ENCODE results near the gene HTD2. TPM values are rescaled to one million over a fixed set of nuclear protein-coding genes. Genes with fewer than 3 reads are reported as not detected.

The HTD2 gene
- total RNA-seq, 1 experiment from 2014 or later: 10.1 TPM

DNA sequence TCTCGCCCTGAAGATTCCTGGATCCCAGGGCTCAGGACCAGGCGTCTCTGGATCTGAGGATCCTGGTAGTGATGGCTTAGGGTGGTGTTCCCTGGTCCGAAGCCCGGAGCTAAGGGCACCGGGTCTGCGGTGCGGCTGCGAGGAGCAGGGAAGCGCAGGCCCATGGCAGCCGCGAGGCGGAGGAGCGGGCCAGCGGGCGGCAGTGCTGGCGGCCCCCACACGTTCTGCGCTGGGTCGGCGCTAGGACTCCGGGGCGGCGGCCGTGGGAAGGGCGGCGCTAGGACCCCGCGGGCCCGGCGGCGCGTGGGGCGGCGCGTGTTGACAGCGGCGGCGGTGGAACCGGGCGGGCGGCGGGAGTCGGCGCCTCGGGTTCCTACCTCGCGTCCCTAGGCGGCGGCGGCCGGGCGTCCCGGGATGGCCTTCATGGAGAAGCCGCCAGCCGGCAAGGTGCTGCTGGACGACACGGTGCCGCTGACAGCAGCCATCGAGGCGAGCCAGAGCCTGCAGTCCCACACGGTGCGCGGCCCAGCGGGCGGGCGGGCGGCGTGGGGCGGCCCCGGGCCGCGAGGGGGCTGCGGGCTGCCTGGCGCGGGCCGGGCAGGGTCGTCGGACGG lies 26.4 kb downstream of the HTD2 start, which contains the start of gene PXK:
PXK (plus strand) TSS at position 318 of the 614 bp plus-strand sequence; CDS start at position 415, 97 bp downstream.
- Mint-ChIP-seq H3K9me3 (ENCODE audit: unreplicated experiment) (no peaks in the 10 kb centered on the region), H3K27me3 (ENCODE audit: insufficient read depth, unreplicated experiment) (no peaks in the 10 kb centered on the region), H3K36me3 (ENCODE audit: insufficient read depth, unreplicated experiment) (peaks cover 21% of the 10 kb centered on the region), H3K4me1 (ENCODE audit: insufficient read depth, unreplicated experiment) (peaks cover 22% of the 10 kb centered on the region), H3K27ac (ENCODE audit: low read depth, unreplicated experiment) (peak within 1 kb of the TSS; percentile 93), H3K4me3 (ENCODE audit: unreplicated experiment) (peak within 1 kb of the TSS; percentile 78)
- intact Hi-C loops (cut with micrococcal nuclease): loop anchor here (1.0 kb wide), 1 partner anchor 160 kb away; the partner anchor contains the start of gene KCTD6
- peak; percentile 71 for DNase-seq (ENCODE audit: unreplicated experiment)
- ChIA-PET POLR2A (interaction anchor here (0.6 to 6.6 kb wide), 13 partner anchors 9 to 200 kb away, joined by 3 to 54 read pairs (median 7); partner anchors contain the start of genes HTD2, PDHB and RPP14), CTCF (interaction anchor here (0.6 to 4.4 kb wide), 9 partner anchors 12 to 285 kb away, joined by 3 to 27 read pairs (median 4); no protein-coding TSS in a partner anchor)
- TF ChIP-seq, protein P1, sequence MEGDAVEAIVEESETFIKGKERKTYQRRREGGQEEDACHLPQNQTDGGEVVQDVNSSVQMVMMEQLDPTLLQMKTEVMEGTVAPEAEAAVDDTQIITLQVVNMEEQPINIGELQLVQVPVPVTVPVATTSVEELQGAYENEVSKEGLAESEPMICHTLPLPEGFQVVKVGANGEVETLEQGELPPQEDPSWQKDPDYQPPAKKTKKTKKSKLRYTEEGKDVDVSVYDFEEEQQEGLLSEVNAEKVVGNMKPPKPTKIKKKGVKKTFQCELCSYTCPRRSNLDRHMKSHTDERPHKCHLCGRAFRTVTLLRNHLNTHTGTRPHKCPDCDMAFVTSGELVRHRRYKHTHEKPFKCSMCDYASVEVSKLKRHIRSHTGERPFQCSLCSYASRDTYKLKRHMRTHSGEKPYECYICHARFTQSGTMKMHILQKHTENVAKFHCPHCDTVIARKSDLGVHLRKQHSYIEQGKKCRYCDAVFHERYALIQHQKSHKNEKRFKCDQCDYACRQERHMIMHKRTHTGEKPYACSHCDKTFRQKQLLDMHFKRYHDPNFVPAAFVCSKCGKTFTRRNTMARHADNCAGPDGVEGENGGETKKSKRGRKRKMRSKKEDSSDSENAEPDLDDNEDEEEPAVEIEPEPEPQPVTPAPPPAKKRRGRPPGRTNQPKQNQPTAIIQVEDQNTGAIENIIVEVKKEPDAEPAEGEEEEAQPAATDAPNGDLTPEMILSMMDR (IDR thresholded peaks at IDR 0.05; ENCODE audit: unreplicated experiment): no peak
- BruUV-seq (replicated peaks): no TSS peak

DNA sequence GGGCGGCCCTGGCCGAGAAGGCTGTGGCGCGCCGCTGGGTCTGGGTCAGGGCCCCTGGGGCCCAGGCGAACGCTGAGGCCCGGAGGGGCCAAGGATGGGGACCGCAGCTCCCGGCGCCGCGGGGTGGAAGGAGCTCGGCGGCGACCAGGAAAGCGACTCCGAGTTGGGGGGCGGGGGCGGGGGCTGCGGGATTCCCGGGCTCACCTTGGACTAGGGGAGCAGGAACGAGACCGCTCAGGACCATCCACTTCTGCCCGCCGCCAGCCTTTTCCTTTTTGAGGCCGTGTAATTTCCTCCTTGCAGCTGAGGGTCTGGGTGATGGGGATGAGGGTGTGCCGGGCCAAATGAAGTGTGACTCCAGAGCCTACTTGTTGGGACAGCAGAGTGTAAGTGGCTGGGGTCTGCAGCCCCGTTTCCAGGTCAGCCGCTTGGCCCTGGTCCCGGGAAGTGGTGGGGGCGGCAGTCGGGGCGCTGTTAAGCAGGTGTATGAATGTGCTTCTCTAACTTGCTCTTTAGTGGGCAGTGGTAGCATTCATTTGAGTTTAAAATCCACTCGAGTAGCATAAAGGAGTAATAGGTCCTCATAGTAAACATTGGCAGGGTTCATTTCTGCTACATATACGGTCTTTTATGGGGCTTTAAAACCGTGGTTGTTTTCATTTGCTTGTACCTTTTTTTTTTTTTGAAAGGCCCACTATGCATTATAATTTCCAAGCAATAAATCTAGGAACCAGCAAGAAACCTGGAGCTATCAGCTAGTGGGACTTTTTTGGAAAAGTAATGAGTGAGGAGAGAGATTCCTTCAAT lies 27.1 kb downstream of the HTD2 start:
- TF ChIP-seq, protein P1 (IDR thresholded peaks at IDR 0.05; ENCODE audit: unreplicated experiment): no peak
- Mint-ChIP-seq H3K36me3 (ENCODE audit: insufficient read depth, unreplicated experiment) (peaks cover 23% of the 10 kb centered on the region), H3K9me3 (ENCODE audit: unreplicated experiment) (no peaks in the 10 kb centered on the region), H3K27me3 (ENCODE audit: insufficient read depth, unreplicated experiment) (no peaks in the 10 kb centered on the region), H3K4me1 (ENCODE audit: insufficient read depth, unreplicated experiment) (peaks cover 22% of the 10 kb centered on the region), H3K27ac (ENCODE audit: low read depth, unreplicated experiment) (peak overlapping the region; percentile 93), H3K4me3 (ENCODE audit: unreplicated experiment) (peak overlapping the region; percentile 78)
- intact Hi-C loops (cut with micrococcal nuclease): loop anchor here (1.0 kb wide), 1 partner anchor 159 kb away; the partner anchor contains the start of gene KCTD6
- DNase-seq (ENCODE audit: unreplicated experiment): peak; percentile 32
- ChIA-PET POLR2A (interaction anchor here (0.5 to 6.6 kb wide), 22 partner anchors 10 to 239 kb away, joined by 3 to 54 read pairs (median 5); partner anchors contain the start of genes HTD2, KCTD6, PDHB and RPP14), CTCF (interaction anchor here (0.7 to 5.1 kb wide), 11 partner anchors 13 to 160 kb away, joined by 4 to 34 read pairs (median 8); partner anchors contain the start of genes HTD2 and RPP14)
- no TSS peak for BruUV-seq (replicated peaks)

DNA sequence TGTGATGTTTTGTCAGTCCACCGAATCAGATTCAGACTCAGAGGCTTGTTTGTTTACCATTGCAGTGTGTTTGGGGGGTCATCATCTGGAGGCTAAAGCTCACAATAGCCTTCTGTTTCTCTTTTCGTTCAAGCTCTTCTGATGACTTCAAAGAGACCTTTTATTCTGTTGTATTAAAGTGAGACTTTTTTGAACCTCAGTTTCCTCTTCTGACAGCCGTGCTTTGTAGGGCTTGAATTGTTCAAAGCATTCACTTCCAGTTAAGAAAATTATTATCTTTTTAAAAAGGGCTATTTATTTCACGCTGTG lies 27.6 kb downstream of the HTD2 start:
- Mint-ChIP-seq H3K36me3 (ENCODE audit: insufficient read depth, unreplicated experiment) (peaks cover 25% of the 10 kb centered on the region), H3K9me3 (ENCODE audit: unreplicated experiment) (no peaks in the 10 kb centered on the region), H3K27ac (ENCODE audit: low read depth, unreplicated experiment) (peak overlapping the region; percentile 93), H3K27me3 (ENCODE audit: insufficient read depth, unreplicated experiment) (no peaks in the 10 kb centered on the region), H3K4me3 (ENCODE audit: unreplicated experiment) (peak overlapping the region; percentile 78), H3K4me1 (ENCODE audit: insufficient read depth, unreplicated experiment) (peaks cover 22% of the 10 kb centered on the region)
- DNase-seq (ENCODE audit: unreplicated experiment): no peak
- intact Hi-C loops (cut with micrococcal nuclease): no loop called here
- ChIA-PET CTCF (interaction anchor here (0.7 to 5.1 kb wide), 11 partner anchors 13 to 159 kb away, joined by 4 to 34 read pairs (median 8); partner anchors contain the start of genes HTD2 and RPP14), POLR2A (interaction anchor here (0.7 to 6.6 kb wide), 21 partner anchors 11 to 204 kb away, joined by 3 to 54 read pairs (median 5); partner anchors contain the start of genes HTD2, KCTD6, PDHB and RPP14)
- TF ChIP-seq, protein P1 (IDR thresholded peaks at IDR 0.05; ENCODE audit: unreplicated experiment): no peak
- BruUV-seq (replicated peaks): no TSS peak
